Mammary epithelial cell (primary cell): ENCODE data around the gene KCTD20.

Source experiments
- CTCF ChIP-seq, 2 donors: IDR thresholded peaks in 1 of 2; conservative IDR thresholded peaks in 1 of 2; 2 replicates each; pipeline ENCODE4 v1.5.1; 2011 to 2012; ENCODE audit warnings: inconsistent platforms in 2 of 2, low read length in 2 of 2, mild to moderate bottlenecking in 2 of 2, control low read depth in 1 of 2, low read depth in 1 of 2; ENCODE audit not compliant: insufficient read depth in 1 of 2; ENCODE audit errors: extremely low read depth in 1 of 2
- EZH2 ChIP-seq: IDR thresholded peaks from 2 replicates; pipeline ENCODE4 v1.6.1; 2012; ENCODE audit warnings: low read length, inconsistent platforms, borderline replicate concordance

- TF ChIP-seq EZH2 (no peak), CTCF (conservative IDR thresholded peaks at IDR 0.05 in 1 of 2, IDR thresholded peaks at IDR 0.05 in 1 of 2; ENCODE audit: extremely low read depth in 1 of 2, insufficient read depth in 1 of 2, low read depth in 1 of 2, low read length in 2 of 2) (no peak)
These were observed 24.2 kb upstream of the KCTD20 start for GRCh38 chr6:36418558-36418957.
